ENCODE measurements around the gene TCTN3. TPM values are rescaled to one million over a fixed set of nuclear protein-coding genes. Genes with fewer than 3 reads are reported as not detected.

Gene TCTN3
- polyA plus RNA-seq, 1 of the 3 experiments (the other 2 are of a cell fraction) = 39.5 TPM

GRCh38 chr10:95660283-95660682 is 33.4 kb downstream of the TCTN3 start (continued):
- TF ChIP-seq GABPA (IDR thresholded peaks at IDR 0.05; ENCODE audit: low read depth) (no peak), POLR2AphosphoS5 (IDR thresholded peaks at IDR 0.05; ENCODE audit: low read depth, low read length) (no peak), NRF1 (IDR thresholded peaks at IDR 0.05; ENCODE audit: low read depth, low read length) (no peak)

GRCh38 chr10:95657250-95657649 is 36.5 kb downstream of the TCTN3 start:
- no peaks in the 10 kb centered on the region for H3F3A ChIP-seq (replicated peaks; ENCODE audit: insufficient read depth)
- POLR2A ChIA-PET = no interaction called here
- H4K20me1 ChIP-seq (ENCODE audit: insufficient read depth) = no peaks in the 10 kb centered on the region
- peaks cover 40% of the 10 kb centered on the region for H3K79me2 ChIP-seq (ENCODE audit: insufficient read depth)
- peak overlapping the region; percentile 20 to 31; a peak in 2 of 4 replicates for H3K27ac ChIP-seq (ENCODE audit: low read depth in 2 of 2, low read length in 1 of 2)
- WGBS (ENCODE audit: low lambda C conversion rate) = 100% methylated on average over 1 of the region's 1 CpG
- H2AFZ ChIP-seq (ENCODE audit: low read depth) = peak overlapping the region; percentile 84; the same call in 1 of the 2 replicates
- TF ChIP-seq RCOR1 (IDR thresholded peaks at IDR 0.05; ENCODE audit: low read length) = no peak
- no peak for TF ChIP-seq GATA2 (CRISPR knock-in tag; IDR thresholded peaks at IDR 0.05)
- no peak for TF ChIP-seq EP300 (IDR thresholded peaks at IDR 0.05; ENCODE audit: borderline replicate concordance in 1 of 2, low read depth in 1 of 2, low read length in 1 of 2)
- no peak for TF ChIP-seq EZH2phosphoT487 (IDR thresholded peaks at IDR 0.05; ENCODE audit: borderline replicate concordance, low read depth)
- H3K4me1 ChIP-seq (ENCODE audit: control insufficient read depth in 1 of 2, insufficient read depth in 2 of 2, low read depth in 1 of 2, low read length in 1 of 2) = peaks cover 0 to 2% of the 10 kb centered on the region in 2 experiments; a peak in 2 of 4 replicates
- peaks cover under 1 to 8% of the 10 kb centered on the region in 2 experiments for H3K36me3 ChIP-seq (replicated peaks in 1 of 2; ENCODE audit: control insufficient read depth in 1 of 2, insufficient read depth in 2 of 2, low read length in 1 of 2)
- no peaks in the 10 kb centered on the region for H3K27me3 ChIP-seq (ENCODE audit: insufficient read depth)
- CTCF ChIA-PET = interaction anchor here (1.1 to 1.4 kb wide), 2 partner anchors 36 to 227 kb away, joined by 3 read pairs; partner anchors contain the start of gene TCTN3
- no peaks in the 10 kb centered on the region for H3K9me3 ChIP-seq
- H3K4me2 ChIP-seq = peak overlapping the region; percentile 74
- H3K9ac ChIP-seq = peak overlapping the region; percentile 75; the same call in 1 of the 2 replicates
- peak overlapping the region; percentile 72 to 83 for H3K4me3 ChIP-seq (ENCODE audit: low read depth in 2 of 2, low read length in 1 of 2)
- no peaks in the 10 kb centered on the region for H3K9me2 ChIP-seq
- no peak for DNase-seq

GRCh38 chr10:95656291-95657164 is 37.2 kb downstream of the TCTN3 start, which contains the start of gene ALDH18A1:
ALDH18A1 (minus strand) TSS chr10:95656711; CDS start chr10:95653377, 3,334 bp downstream.
- POLR2A ChIA-PET = no interaction called here
- WGBS (ENCODE audit: low lambda C conversion rate) = 0% methylated on average over 23 of the region's 83 CpGs
- no peak for TF ChIP-seq NFIC (IDR thresholded peaks at IDR 0.05; ENCODE audit: borderline replicate concordance)
- no peak for TF ChIP-seq FOSL2 (IDR thresholded peaks at IDR 0.05; ENCODE audit: borderline replicate concordance, low read depth)
- peak; percentile 31 for TF ChIP-seq POLR2AphosphoS5 (IDR thresholded peaks at IDR 0.05; ENCODE audit: low read depth, low read length)
- no peak for TF ChIP-seq IRF3 (IDR thresholded peaks at IDR 0.05; ENCODE audit: low read depth, low read length)
- no peak for TF ChIP-seq FOXM1 (IDR thresholded peaks at IDR 0.05; ENCODE audit: low read depth)
- no peak for TF ChIP-seq GATA2 (CRISPR knock-in tag; IDR thresholded peaks at IDR 0.05)
- TF ChIP-seq TCF12 (IDR thresholded peaks at IDR 0.05) = no peak
- TF ChIP-seq RCOR1 (IDR thresholded peaks at IDR 0.05; ENCODE audit: low read length) = no peak; the same call in 1 of the 2 replicates
- no peak for TF ChIP-seq RXRA (IDR thresholded peaks at IDR 0.05; ENCODE audit: borderline replicate concordance, low read depth)
- TF ChIP-seq FOXJ3 (CRISPR knock-in tag; IDR thresholded peaks at IDR 0.05) = no peak
- TF ChIP-seq ELF1 (IDR thresholded peaks at IDR 0.05) = no peak; the same call in 1 of the 2 replicates
- TF ChIP-seq GABPA (IDR thresholded peaks at IDR 0.05; ENCODE audit: low read depth) = 0 out of 2 replicates have a peak, but pooled peaks have one; percentile 14
- TF ChIP-seq MAX (IDR thresholded peaks at IDR 0.05; ENCODE audit: low read depth) = peak; percentile 97
- TF ChIP-seq EZH2phosphoT487 (IDR thresholded peaks at IDR 0.05; ENCODE audit: borderline replicate concordance, low read depth) = no peak
- TF ChIP-seq SIN3A (IDR thresholded peaks at IDR 0.05; ENCODE audit: borderline replicate concordance, low read depth, low read length) = 0 out of 2 replicates have a peak, but pooled peaks have one; percentile 8
- TF ChIP-seq TEAD4 (IDR thresholded peaks at IDR 0.05; ENCODE audit: borderline replicate concordance, insufficient read depth) = no peak
- no peak for TF ChIP-seq JUND (IDR thresholded peaks at IDR 0.05)
- TF ChIP-seq RAD21 (IDR thresholded peaks at IDR 0.05; ENCODE audit: low read length) = no peak
- TF ChIP-seq PBX3 (IDR thresholded peaks at IDR 0.05) = no peak
- no peak for TF ChIP-seq EP300 (IDR thresholded peaks at IDR 0.05; ENCODE audit: borderline replicate concordance in 1 of 2, low read depth in 1 of 2, low read length in 1 of 2)

More at GRCh38 chr10:95656291-95657164, 37.2 kb downstream of the TCTN3 start, which contains the start of gene ALDH18A1:
- CTCF ChIA-PET = interaction anchor here (1.1 to 1.4 kb wide), 2 partner anchors 37 to 226 kb away, joined by 3 read pairs; partner anchors contain the start of gene TCTN3
- no peaks in the 10 kb centered on the region for H3K9me2 ChIP-seq
- no peaks in the 10 kb centered on the region for H3K27me3 ChIP-seq (ENCODE audit: insufficient read depth)
- peaks cover 8 to 15% of the 10 kb centered on the region in 2 experiments for H3K36me3 ChIP-seq (replicated peaks in 1 of 2; ENCODE audit: control insufficient read depth in 1 of 2, insufficient read depth in 2 of 2, low read length in 1 of 2)
- H3K4me1 ChIP-seq (ENCODE audit: control insufficient read depth in 1 of 2, insufficient read depth in 2 of 2, low read depth in 1 of 2, low read length in 1 of 2) = peaks cover 0 to 2% of the 10 kb centered on the region in 2 experiments; a peak in 2 of 4 replicates
- H3F3A ChIP-seq (replicated peaks; ENCODE audit: insufficient read depth) = no peaks in the 10 kb centered on the region
- peak within 1 kb of the TSS; percentile 47 to 70 for H3K27ac ChIP-seq (ENCODE audit: low read depth in 2 of 2, low read length in 1 of 2)
- peak within 1 kb of the TSS; percentile 72 to 83 for H3K4me3 ChIP-seq (ENCODE audit: low read depth in 2 of 2, low read length in 1 of 2)
- H3K9ac ChIP-seq = peak within 1 kb of the TSS; percentile 75
- H3K9me3 ChIP-seq = no peaks in the 10 kb centered on the region
- peak; percentile 95 for DNase-seq
- peaks cover 48% of the 10 kb centered on the region for H3K79me2 ChIP-seq (ENCODE audit: insufficient read depth)
- H2AFZ ChIP-seq (ENCODE audit: low read depth) = peak within 1 kb of the TSS; percentile 84
- peak within 1 kb of the TSS; percentile 74 for H3K4me2 ChIP-seq
- H4K20me1 ChIP-seq (ENCODE audit: insufficient read depth) = no peaks in the 10 kb centered on the region
